ENCODE data around the gene ASPHD1. TPM values are rescaled to one million over a fixed set of nuclear protein-coding genes. Genes with fewer than 3 reads are reported as not detected.
"Not testable (repeated sequence)": the region's sequence is repeated elsewhere in the genome, so short reads cannot be mapped to it uniquely, and the experiment has no call there.

The ASPHD1 gene
- total RNA-seq, 4 donors from 2014 or later, result 0.34 TPM; not detected in 3

- Histone ChIP-seq H3K4me1 (peaks cover 13% of the 10 kb centered on the region), H3K9me3 (no peaks in the 10 kb centered on the region), H3K27ac (no peak overlapping the region), H3K36me3 (no peaks in the 10 kb centered on the region), H3K27me3 (peaks cover 37% of the 10 kb centered on the region), H3K4me3 (no peak overlapping the region)
- WGBS, result 87% methylated on average over 14 of the region's 14 CpGs
- TF ChIP-seq POLR2AphosphoS5 (IDR thresholded peaks at IDR 0.05) (no peak), POLR2A (IDR thresholded peaks at IDR 0.05) (no peak), EP300 (IDR thresholded peaks at IDR 0.05) (no peak)
- TF ChIP-seq, protein P1, sequence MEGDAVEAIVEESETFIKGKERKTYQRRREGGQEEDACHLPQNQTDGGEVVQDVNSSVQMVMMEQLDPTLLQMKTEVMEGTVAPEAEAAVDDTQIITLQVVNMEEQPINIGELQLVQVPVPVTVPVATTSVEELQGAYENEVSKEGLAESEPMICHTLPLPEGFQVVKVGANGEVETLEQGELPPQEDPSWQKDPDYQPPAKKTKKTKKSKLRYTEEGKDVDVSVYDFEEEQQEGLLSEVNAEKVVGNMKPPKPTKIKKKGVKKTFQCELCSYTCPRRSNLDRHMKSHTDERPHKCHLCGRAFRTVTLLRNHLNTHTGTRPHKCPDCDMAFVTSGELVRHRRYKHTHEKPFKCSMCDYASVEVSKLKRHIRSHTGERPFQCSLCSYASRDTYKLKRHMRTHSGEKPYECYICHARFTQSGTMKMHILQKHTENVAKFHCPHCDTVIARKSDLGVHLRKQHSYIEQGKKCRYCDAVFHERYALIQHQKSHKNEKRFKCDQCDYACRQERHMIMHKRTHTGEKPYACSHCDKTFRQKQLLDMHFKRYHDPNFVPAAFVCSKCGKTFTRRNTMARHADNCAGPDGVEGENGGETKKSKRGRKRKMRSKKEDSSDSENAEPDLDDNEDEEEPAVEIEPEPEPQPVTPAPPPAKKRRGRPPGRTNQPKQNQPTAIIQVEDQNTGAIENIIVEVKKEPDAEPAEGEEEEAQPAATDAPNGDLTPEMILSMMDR (IDR thresholded peaks at IDR 0.05), result no peak
- no peak for DNase-seq (ENCODE audit: low spot score in 2 of 2)
Measured at GRCh38 chr16:29878172-29878571, 22.1 kb upstream of the ASPHD1 start.

- Histone ChIP-seq H3K27ac (no peak overlapping the region), H3K27me3 (peaks cover 30% of the 10 kb centered on the region), H3K9me3 (no peaks in the 10 kb centered on the region), H3K4me1 (peaks cover 13% of the 10 kb centered on the region), H3K4me3 (no peak overlapping the region), H3K36me3 (no peaks in the 10 kb centered on the region)
- no peak for DNase-seq (ENCODE audit: low spot score in 2 of 2)
- TF ChIP-seq POLR2A (IDR thresholded peaks at IDR 0.05), result no peak
- TF ChIP-seq EP300 (IDR thresholded peaks at IDR 0.05), result no peak
- TF ChIP-seq, protein P1 (IDR thresholded peaks at IDR 0.05), result no peak
- TF ChIP-seq POLR2AphosphoS5 (IDR thresholded peaks at IDR 0.05), result no peak
- WGBS, result 81% methylated on average over 3 of the region's 3 CpGs
Measured at GRCh38 chr16:29881050-29881449, 19.2 kb upstream of the ASPHD1 start.

DNA sequence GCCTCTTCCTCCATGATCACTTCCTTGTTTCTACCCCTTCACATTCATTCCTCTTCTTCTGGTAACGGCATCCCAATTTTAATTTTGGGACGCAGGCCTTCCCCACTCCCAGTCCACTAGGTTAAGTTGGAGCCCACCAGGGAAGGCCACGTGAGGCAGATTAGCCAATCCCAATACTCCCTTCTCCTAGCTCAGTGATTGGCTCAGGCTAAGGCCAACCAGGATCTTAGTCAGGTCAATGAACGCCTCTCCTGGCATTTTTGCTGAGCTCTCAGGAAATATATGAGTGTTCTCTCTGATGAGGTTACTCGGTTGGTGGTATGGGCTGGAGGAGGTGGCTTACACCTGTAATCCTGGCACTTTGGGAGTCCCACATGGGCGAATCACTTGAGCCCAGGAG is 16.3 kb upstream of the ASPHD1 start:
- H3K9me3 ChIP-seq, result no peaks in the 10 kb centered on the region
- H3K4me1 ChIP-seq, result no peaks in the 10 kb centered on the region
- DNase-seq (ENCODE audit: low spot score in 2 of 2), result no peak
- no peak overlapping the region for H3K27ac ChIP-seq
- H3K36me3 ChIP-seq, result no peaks in the 10 kb centered on the region
- WGBS, result 57% methylated on average over 6 of the region's 6 CpGs
- H3K4me3 ChIP-seq, result no peak overlapping the region
- no peak for TF ChIP-seq POLR2A (IDR thresholded peaks at IDR 0.05)
- no peak for TF ChIP-seq POLR2AphosphoS5 (IDR thresholded peaks at IDR 0.05)
- TF ChIP-seq, protein P1 (IDR thresholded peaks at IDR 0.05), result no peak
- no peak for TF ChIP-seq EP300 (IDR thresholded peaks at IDR 0.05)
- H3K27me3 ChIP-seq, result peaks cover under 1% of the 10 kb centered on the region

DNA sequence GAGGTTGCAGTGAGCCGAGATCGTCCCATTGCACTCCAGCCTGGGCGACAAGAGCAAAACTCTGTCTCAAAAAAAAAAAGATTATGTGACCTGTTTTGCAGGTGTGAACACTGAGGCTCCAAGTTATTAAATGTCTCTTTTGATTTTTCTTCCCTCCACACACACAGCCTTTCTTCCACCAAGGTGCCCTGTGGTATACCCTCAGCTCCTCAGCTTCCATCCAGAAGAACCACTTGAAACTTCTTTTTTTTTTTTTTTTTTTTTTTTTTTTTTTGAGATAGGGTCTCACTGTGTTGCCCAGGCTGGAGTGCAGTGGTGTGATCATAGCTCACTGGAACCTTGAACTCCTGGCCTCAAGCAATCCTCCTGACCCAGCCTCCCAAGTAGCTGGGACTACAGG is 10.9 kb upstream of the ASPHD1 start:
- H3K4me3 ChIP-seq; H3K4me1 ChIP-seq; H3K27me3 ChIP-seq; H3K9me3 ChIP-seq; DNase-seq (ENCODE audit: low spot score in 2 of 2); H3K36me3 ChIP-seq; H3K27ac ChIP-seq: not testable (repeated sequence)
- WGBS, result 93% methylated on average over 3 of the region's 3 CpGs

DNA sequence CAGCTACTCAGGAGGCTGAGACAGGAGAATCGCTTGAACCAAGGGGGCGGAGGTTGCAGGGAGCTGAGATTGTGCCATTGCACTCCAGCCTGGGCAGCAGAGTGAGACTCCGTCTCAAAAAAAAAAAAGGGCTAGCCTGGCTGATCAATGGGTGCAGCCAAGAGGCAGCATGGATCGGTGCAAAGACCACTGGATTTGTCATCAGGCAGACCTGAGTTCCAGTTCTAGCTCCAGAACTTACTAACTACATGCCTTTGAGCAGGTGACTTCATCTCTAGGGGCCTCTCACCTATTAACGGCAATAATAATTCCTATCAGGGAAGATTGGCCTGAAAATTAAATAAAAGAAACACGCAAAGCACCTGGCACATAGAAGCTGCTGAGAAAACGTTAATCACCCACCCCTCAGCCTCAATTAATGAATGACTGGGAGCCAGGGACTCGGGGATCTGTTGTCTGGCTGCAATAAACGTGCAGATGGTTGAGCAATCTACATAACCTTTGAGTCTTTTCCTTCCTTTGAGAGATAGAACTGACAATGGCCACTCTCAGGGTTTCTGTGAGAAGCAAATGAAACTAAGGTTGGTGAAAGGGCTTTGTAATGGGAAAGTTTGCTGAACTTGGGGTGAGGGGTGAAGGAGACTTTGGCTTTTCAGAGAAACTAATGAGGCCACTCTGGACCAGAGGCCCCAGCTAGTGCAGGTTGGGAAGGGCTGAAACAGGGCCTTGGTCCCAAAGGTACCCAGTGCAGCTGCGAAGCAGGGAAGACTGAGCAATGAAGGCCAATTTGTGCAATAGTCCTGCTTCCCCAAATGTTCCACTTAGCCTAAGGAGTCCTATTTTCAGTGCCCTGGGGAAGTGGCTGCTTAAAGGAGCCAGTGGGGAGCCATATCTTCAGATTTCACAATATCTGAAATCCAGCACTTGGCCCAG is 8.5 kb upstream of the ASPHD1 start:
- no peak overlapping the region for H3K4me3 ChIP-seq
- TF ChIP-seq, protein P1 (IDR thresholded peaks at IDR 0.05), result no peak
- TF ChIP-seq EP300 (IDR thresholded peaks at IDR 0.05), result no peak
- no peak for TF ChIP-seq POLR2AphosphoS5 (IDR thresholded peaks at IDR 0.05)
- TF ChIP-seq POLR2A (IDR thresholded peaks at IDR 0.05), result no peak
- WGBS, result 65% methylated on average over 10 of the region's 10 CpGs
- peaks cover 2% of the 10 kb centered on the region for H3K27me3 ChIP-seq
- DNase-seq (ENCODE audit: low spot score in 2 of 2), result no peak
- no peaks in the 10 kb centered on the region for H3K4me1 ChIP-seq
- no peak overlapping the region for H3K27ac ChIP-seq
- no peaks in the 10 kb centered on the region for H3K9me3 ChIP-seq
- H3K36me3 ChIP-seq, result no peaks in the 10 kb centered on the region

Data from suprapubic skin (tissue), 4 donors.